ENCODE results near the gene VCP.

Gene VCP

GRCh38 chr9:35042891-35043545 is 29.4 kb downstream of the VCP start:
- Histone ChIP-seq H3K4me2 (ENCODE audit: low read length) (no peak overlapping the region), H3K9me3 (ENCODE audit: control insufficient read depth, insufficient read depth, low read length) (no peaks in the 10 kb centered on the region), H3K36me3 (ENCODE audit: control insufficient read depth, low read length) (no peaks in the 10 kb centered on the region)

DNA sequence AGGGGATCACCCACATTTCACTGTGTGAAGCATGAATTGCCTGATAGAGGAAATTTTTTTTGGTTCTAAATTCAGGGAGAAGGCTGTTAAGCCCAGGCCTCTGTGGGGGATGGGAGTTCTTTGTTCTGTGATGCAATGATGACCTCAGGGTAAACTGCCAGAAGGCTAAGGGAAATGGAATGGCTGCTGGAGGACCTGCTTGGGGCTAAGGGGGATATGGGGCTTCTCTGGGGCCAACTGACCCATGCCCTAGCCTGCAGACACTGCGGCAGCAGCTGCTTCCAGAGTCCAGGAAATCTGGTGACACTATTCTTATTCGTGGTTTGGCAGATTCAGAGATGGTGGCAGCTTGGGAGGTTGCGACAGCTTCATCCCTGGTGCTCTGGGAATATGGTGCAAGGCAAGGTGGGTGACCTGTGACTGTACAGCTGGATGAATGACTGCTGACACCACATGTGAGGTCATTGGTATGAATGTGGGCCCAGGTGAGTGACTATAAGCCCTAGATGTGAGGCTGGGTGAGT is 30.3 kb downstream of the VCP start:
- H3K27ac ChIP-seq (ENCODE audit: low read depth, low read length), result no peak overlapping the region
- no peaks in the 10 kb centered on the region for H3K36me3 ChIP-seq (ENCODE audit: control insufficient read depth, low read length)
- peaks cover 4% of the 10 kb centered on the region; the same call in 1 of the 2 replicates for H3K4me1 ChIP-seq (ENCODE audit: control insufficient read depth, low read length)
- H3K9me3 ChIP-seq (ENCODE audit: control insufficient read depth, insufficient read depth, low read length), result no peaks in the 10 kb centered on the region
- H3K27me3 ChIP-seq (ENCODE audit: control insufficient read depth, low read length), result no peaks in the 10 kb centered on the region
- TF ChIP-seq, protein P1, sequence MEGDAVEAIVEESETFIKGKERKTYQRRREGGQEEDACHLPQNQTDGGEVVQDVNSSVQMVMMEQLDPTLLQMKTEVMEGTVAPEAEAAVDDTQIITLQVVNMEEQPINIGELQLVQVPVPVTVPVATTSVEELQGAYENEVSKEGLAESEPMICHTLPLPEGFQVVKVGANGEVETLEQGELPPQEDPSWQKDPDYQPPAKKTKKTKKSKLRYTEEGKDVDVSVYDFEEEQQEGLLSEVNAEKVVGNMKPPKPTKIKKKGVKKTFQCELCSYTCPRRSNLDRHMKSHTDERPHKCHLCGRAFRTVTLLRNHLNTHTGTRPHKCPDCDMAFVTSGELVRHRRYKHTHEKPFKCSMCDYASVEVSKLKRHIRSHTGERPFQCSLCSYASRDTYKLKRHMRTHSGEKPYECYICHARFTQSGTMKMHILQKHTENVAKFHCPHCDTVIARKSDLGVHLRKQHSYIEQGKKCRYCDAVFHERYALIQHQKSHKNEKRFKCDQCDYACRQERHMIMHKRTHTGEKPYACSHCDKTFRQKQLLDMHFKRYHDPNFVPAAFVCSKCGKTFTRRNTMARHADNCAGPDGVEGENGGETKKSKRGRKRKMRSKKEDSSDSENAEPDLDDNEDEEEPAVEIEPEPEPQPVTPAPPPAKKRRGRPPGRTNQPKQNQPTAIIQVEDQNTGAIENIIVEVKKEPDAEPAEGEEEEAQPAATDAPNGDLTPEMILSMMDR (IDR thresholded peaks at IDR 0.05; ENCODE audit: low read depth, low read length, poor library complexity, severe bottlenecking), result no peak
- no peak for TF ChIP-seq EZH2phosphoT487 (IDR thresholded peaks at IDR 0.05; ENCODE audit: borderline replicate concordance, low read length)
- no peak overlapping the region for H3K4me3 ChIP-seq (ENCODE audit: low read length)
- no peaks in the 10 kb centered on the region for H4K20me1 ChIP-seq (ENCODE audit: control insufficient read depth, insufficient read depth, low read depth, low read length)
- H3K4me2 ChIP-seq (ENCODE audit: low read length), result no peak overlapping the region
- H3K79me2 ChIP-seq (ENCODE audit: control insufficient read depth, low read length), result no peaks in the 10 kb centered on the region
- H3F3A ChIP-seq (ENCODE audit: control insufficient read depth, insufficient read depth), result peaks cover 4% of the 10 kb centered on the region; the same call in 1 of the 2 replicates
- no peaks in the 10 kb centered on the region for H3K9me2 ChIP-seq (replicated peaks; ENCODE audit: control insufficient read depth, low read length)

More at GRCh38 chr9:35042891-35043545, 29.4 kb downstream of the VCP start:
- Histone ChIP-seq H3K9me2 (replicated peaks; ENCODE audit: control insufficient read depth, low read length) (no peaks in the 10 kb centered on the region), H3K79me2 (ENCODE audit: control insufficient read depth, low read length) (no peaks in the 10 kb centered on the region), H3F3A (ENCODE audit: control insufficient read depth, insufficient read depth) (peaks cover 4% of the 10 kb centered on the region; the same call in 1 of the 2 replicates), H3K4me1 (ENCODE audit: control insufficient read depth, low read length) (peaks cover 4% of the 10 kb centered on the region; the same call in 1 of the 2 replicates), H3K27ac (ENCODE audit: low read depth, low read length) (no peak overlapping the region), H4K20me1 (ENCODE audit: control insufficient read depth, insufficient read depth, low read depth, low read length) (no peaks in the 10 kb centered on the region), H3K4me3 (ENCODE audit: low read length) (no peak overlapping the region), H3K27me3 (ENCODE audit: control insufficient read depth, low read length) (no peaks in the 10 kb centered on the region)
- TF ChIP-seq, protein P1 (IDR thresholded peaks at IDR 0.05; ENCODE audit: low read depth, low read length, poor library complexity, severe bottlenecking), result no peak
- no peak for TF ChIP-seq EZH2phosphoT487 (IDR thresholded peaks at IDR 0.05; ENCODE audit: borderline replicate concordance, low read length)

GRCh38 chr9:35035851-35036701 is 36.3 kb downstream of the VCP start:
- peaks cover 4% of the 10 kb centered on the region; the same call in 1 of the 2 replicates for H3F3A ChIP-seq (ENCODE audit: control insufficient read depth, insufficient read depth)
- H3K4me2 ChIP-seq (ENCODE audit: low read length), result no peak overlapping the region
- H3K4me3 ChIP-seq (ENCODE audit: low read length), result no peak overlapping the region
- no peaks in the 10 kb centered on the region for H3K36me3 ChIP-seq (ENCODE audit: control insufficient read depth, low read length)
- no peaks in the 10 kb centered on the region for H3K79me2 ChIP-seq (ENCODE audit: control insufficient read depth, low read length)
- H4K20me1 ChIP-seq (ENCODE audit: control insufficient read depth, insufficient read depth, low read depth, low read length), result no peaks in the 10 kb centered on the region
- TF ChIP-seq EZH2phosphoT487 (IDR thresholded peaks at IDR 0.05; ENCODE audit: borderline replicate concordance, low read length), result no peak
- TF ChIP-seq, protein P1 (IDR thresholded peaks at IDR 0.05; ENCODE audit: low read depth, low read length, poor library complexity, severe bottlenecking), result no peak
- no peaks in the 10 kb centered on the region for H3K27me3 ChIP-seq (ENCODE audit: control insufficient read depth, low read length)
- H3K27ac ChIP-seq (ENCODE audit: low read depth, low read length), result no peak overlapping the region
- H3K4me1 ChIP-seq (ENCODE audit: control insufficient read depth, low read length), result peaks cover 4% of the 10 kb centered on the region; the same call in 1 of the 2 replicates
- H3K9me2 ChIP-seq (replicated peaks; ENCODE audit: control insufficient read depth, low read length), result no peaks in the 10 kb centered on the region
- H3K9me3 ChIP-seq (ENCODE audit: control insufficient read depth, insufficient read depth, low read length), result no peaks in the 10 kb centered on the region
